Measurements from ENCODE around the gene HSPA5. TPM values are rescaled to one million over a fixed set of nuclear protein-coding genes. Genes with fewer than 3 reads are reported as not detected.
A peak's percentile ranks its signal among the peaks of the same experiment; 100 is the strongest.

HSPA5 gene
- total and polyA plus RNA-seq, 2 of the 4 experiments (the other 2 are of a cell fraction), result 118 to 419 TPM

- Histone ChIP-seq H3K4ac (ENCODE audit: low read depth, low read length) (no peak overlapping the region), H3K18ac (ENCODE audit: low read depth, low read length) (no peak overlapping the region), H3K56ac (ENCODE audit: extremely low read depth, insufficient read depth, low read length) (no peak overlapping the region), H3K27ac (ENCODE audit: insufficient read depth, low read length) (no peak overlapping the region), H4K20me1 (ENCODE audit: insufficient read depth, low read length) (peaks cover 36% of the 10 kb centered on the region), H3K9ac (ENCODE audit: low read depth, low read length) (no peak overlapping the region), H2AK5ac (ENCODE audit: low read depth, low read length) (peak overlapping the region; percentile 62; the same call in 1 of the 2 replicates), H3K9me3 (ENCODE audit: control insufficient read depth, insufficient read depth, low read length) (no peaks in the 10 kb centered on the region), H4K8ac (ENCODE audit: low read depth in 2 of 2, low read length in 2 of 2) (no peak overlapping the region), H3K23ac (ENCODE audit: low read depth, low read length) (no peak overlapping the region), H4K5ac (ENCODE audit: low read depth, low read length) (no peak overlapping the region), H3K4me3 (ENCODE audit: insufficient read depth, low read depth, low read length) (no peak overlapping the region), H2AK9ac (replicated peaks; ENCODE audit: low read depth, low read length, poor library complexity) (no peak overlapping the region), H3K14ac (replicated peaks; ENCODE audit: low read depth, low read length) (no peak overlapping the region), H3K36me3 (ENCODE audit: control insufficient read depth, insufficient read depth, low read length) (peaks cover 1% of the 10 kb centered on the region; the same call in 1 of the 2 replicates), H2BK20ac (ENCODE audit: low read depth, low read length) (no peak overlapping the region), H2AFZ (replicated peaks; ENCODE audit: low read length, poor library complexity) (no peak overlapping the region), H4K91ac (ENCODE audit: insufficient read depth, low read depth, low read length) (no peak overlapping the region; the same call in 1 of the 2 replicates), H3K79me1 (ENCODE audit: low read depth in 1 of 2, low read length in 2 of 2) (peaks cover 14 to 56% of the 10 kb centered on the region in 2 experiments; a peak in 3 of 4 replicates), H3K4me1 (ENCODE audit: control insufficient read depth, insufficient read depth, low read length) (peaks cover 3% of the 10 kb centered on the region), H2BK15ac (ENCODE audit: low read depth, low read length) (no peak overlapping the region), H2BK120ac (ENCODE audit: low read depth, low read length) (no peak overlapping the region), H3K4me2 (ENCODE audit: low read depth, low read length) (no peak overlapping the region), H3K27me3 (ENCODE audit: control insufficient read depth, insufficient read depth, low read length) (no peaks in the 10 kb centered on the region), H3K9me1 (ENCODE audit: insufficient read depth, low read length) (peaks cover 4% of the 10 kb centered on the region), H2BK5ac (ENCODE audit: low read depth, low read length, poor library complexity, severe bottlenecking) (no peak overlapping the region)
- CTCF ChIA-PET, result no interaction called here
- no peak for TF ChIP-seq ELK1 (IDR thresholded peaks at IDR 0.05; ENCODE audit: borderline replicate concordance, low read depth, low read length)
- TF ChIP-seq RFX5 (IDR thresholded peaks at IDR 0.05; ENCODE audit: low read depth, low read length), result no peak
- TF ChIP-seq POLR2A (IDR thresholded peaks at IDR 0.05; ENCODE audit: low read depth, low read length), result no peak
- TF ChIP-seq USF2 (IDR thresholded peaks at IDR 0.05; ENCODE audit: low read depth, low read length), result no peak
- no peak for TF ChIP-seq FOS (IDR thresholded peaks at IDR 0.05; ENCODE audit: low read depth, low read length)
- no peak for TF ChIP-seq NFE2L2 (IDR thresholded peaks at IDR 0.05; ENCODE audit: low read depth, low read length)
- TF ChIP-seq BHLHE40 (IDR thresholded peaks at IDR 0.05; ENCODE audit: low read depth, low read length), result no peak
- TF ChIP-seq MAFK (IDR thresholded peaks at IDR 0.05; ENCODE audit: low read depth, low read length), result no peak
- in situ Hi-C loops (cut with MboI; ENCODE audit: low sequenced_read_pairs), result no loop called here
- no peak for ATAC-seq (ENCODE audit: low read depth)
- dilution Hi-C loops (cut with HindIII; ENCODE audit: low sequenced_read_pairs, unreplicated experiment), result no loop called here
- intact Hi-C loops (cut with micrococcal nuclease), result no loop called here
- no CpG with 5 or more reads among the region's 5 CpGs for WGBS, 2 experiments (ENCODE audit: extremely low coverage in 2 of 2, insufficient read length in 1 of 2)
- no peak for DNase-seq
- POLR2A ChIA-PET (ENCODE audit: unreplicated experiment), result no interaction called here
- no TSS peak for BruUV-seq (replicated peaks)
Observed at GRCh38 chr9:125271081-125271480, 29.9 kb upstream of the HSPA5 start.
